Suppressor macrophage treated with lipopolysaccharide for 1 hour (primary cell): ENCODE data around the gene NSMF.
"Not testable (repeated sequence)": the region's sequence is repeated elsewhere in the genome, so short reads cannot be mapped to it uniquely, and the experiment has no call there.

Source experiments
- DNase-seq, 3 donors: peaks; one replicate each; pipeline ENCODE4 v3.0.0-alpha.2; 2020 to 2022

The NSMF gene

GRCh38 chr9:137428841-137429545 is 30.1 kb downstream of the NSMF start:
- no peak for DNase-seq

DNA sequence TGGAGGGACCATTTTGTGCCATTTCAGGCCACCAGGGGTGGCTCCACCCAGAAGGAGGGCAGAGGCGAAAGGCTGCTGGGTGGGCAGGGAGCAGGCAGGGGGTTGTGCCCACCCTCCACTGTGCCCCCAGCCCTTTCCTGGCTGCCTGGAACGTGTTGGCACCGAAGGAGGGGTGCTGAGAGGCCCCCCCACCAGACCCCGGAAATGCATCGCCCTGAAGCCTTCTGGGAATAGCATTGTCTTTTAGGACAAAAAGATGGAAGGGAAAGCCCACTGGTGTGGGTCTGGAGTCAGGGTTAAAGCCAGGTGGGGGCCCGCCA is 30.9 kb downstream of the NSMF start:
- no peak for DNase-seq

DNA sequence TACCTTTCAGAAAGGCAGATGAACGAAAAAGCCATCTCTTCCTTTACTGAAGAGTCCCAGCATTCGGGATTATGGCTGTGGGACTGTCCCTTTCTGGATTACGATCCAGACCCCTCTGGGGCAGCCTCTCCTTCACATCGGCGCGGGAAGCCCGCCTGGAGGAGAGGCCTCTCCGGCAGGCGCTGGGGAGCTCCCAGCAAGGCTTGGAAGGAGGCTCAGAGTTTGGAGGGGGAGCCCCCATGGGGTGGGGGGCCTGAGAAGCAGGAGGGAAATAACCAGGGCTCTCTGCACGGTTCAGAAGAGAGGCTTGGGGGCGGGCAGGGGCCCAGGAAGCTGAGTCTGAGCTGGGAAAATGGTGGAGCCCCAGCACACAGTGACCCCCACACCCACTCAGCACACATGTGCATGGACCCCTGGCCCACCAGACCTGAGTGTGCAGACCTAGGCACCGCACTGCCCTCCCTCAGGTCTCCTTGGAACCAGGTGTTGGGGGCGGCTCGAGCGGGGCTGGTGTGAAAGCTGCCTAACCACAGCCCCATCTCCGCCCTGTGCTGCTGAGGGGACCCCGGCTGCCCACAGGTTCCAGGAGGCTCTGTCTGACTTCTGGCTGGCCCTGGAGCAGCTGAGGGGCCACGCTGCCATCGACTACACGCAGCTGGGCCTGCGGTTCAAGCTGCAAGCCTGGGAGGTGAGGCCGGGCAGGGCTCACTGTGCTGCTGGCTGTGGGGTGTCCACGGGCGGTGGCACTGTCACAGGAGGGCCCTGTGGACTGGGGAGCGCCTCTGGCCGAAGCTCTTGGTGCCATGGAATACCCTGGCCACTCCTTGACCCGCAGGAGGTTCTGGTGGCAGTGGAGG is 31.5 kb downstream of the NSMF start:
- DNase-seq: no peak

- no peak for DNase-seq
Observed at GRCh38 chr9:137426018-137426681, 33.0 kb downstream of the NSMF start.

GRCh38 chr9:137423514-137424291 is 35.4 kb downstream of the NSMF start:
- DNase-seq: peak; percentile 64 to 83 (median 80)

GRCh38 chr9:137422604-137423513 is 36.3 kb downstream of the NSMF start, which contains the start of the genes EXD3 and NOXA1:
TSS of gene EXD3 (minus strand) at chr9:137423162. CDS start at chr9:137395357, 27,805 bp downstream.
TSS of gene NOXA1 (plus strand) at chr9:137423393. CDS start at chr9:137423530, 137 bp downstream.
- peak; percentile 96 to 100 (median 99) for DNase-seq

DNA sequence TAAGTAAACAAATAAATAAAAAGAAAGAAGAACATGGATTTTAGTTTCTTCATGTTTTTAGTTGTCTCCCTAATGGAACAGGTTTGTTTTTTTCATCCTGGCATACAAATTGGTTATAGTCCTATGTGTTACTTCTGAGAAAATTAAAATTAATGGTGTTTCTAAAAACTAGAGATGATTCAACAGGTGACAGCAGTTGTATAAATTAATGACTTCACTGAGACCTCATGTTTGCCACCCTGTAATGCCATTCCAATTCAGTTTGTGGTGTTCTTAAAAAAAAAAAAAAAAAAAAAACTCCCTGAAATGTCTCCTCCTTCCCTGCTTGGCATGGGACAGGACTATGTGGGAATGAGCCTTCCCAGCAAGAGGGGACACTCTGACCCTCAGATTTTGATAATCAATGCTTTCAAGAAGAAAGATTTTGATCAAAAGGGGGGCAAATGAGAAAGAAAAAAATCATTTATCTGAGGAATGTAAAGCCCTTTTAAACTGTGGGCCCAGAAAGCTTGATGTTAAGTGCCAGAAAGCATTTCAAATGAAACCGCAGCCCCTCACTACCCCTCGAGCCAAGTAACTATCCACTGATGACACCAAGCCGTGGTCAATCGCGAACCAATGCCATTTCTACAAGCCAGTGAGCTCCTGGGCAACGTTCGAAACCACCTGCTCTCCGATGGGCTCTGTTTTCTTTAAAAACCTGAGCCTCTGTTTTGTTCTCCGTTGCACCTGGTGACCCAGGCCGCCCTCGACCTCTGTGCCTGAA is 37.1 kb downstream of the NSMF start:
- DNase-seq: no peak

DNA sequence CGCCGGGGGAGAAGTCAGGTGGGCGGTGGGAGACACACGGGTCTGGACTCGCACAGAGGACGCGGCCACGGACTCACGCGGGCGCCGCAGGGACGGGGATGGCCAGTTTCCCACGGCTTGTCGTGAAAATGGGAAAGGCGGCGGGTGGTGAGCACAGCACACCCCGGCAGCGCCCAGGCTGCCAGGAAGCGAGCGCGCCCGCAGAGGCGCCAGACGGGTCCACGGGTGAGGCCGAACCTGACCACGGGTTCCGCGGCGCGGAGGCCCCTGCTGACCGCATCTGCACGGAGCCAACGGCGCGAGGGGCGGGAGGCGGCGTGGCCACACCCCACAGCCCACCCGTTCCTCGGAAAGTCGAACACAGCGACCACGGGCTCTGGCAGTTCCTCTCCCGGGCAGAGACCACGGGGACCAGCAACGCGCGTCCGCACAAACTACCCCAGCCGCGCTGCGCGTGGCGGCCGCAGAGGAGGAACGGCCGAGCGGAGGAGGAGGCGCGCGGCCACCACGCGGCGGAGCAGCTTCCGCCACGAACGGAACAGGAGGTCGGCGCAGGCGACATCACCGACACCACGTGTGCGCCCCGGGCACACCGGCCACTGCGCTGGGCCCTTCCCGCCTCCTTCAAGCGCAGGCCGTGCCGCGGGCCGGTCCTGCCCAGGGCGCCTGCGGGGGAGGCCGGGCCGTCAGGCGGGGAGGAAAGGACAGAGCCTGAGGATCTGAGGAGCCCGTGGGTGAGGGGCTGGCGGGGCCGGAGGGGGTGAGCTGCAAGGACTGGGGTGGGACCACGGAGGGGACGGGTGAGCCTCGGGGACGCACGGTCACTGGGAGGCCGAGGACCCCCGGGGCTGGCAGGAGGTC is 41.7 kb downstream of the NSMF start:
- peak in 1 of 3 donors; percentile 34 for DNase-seq

GRCh38 chr9:137416563-137417151 is 42.5 kb downstream of the NSMF start:
- no peak for DNase-seq

DNA sequence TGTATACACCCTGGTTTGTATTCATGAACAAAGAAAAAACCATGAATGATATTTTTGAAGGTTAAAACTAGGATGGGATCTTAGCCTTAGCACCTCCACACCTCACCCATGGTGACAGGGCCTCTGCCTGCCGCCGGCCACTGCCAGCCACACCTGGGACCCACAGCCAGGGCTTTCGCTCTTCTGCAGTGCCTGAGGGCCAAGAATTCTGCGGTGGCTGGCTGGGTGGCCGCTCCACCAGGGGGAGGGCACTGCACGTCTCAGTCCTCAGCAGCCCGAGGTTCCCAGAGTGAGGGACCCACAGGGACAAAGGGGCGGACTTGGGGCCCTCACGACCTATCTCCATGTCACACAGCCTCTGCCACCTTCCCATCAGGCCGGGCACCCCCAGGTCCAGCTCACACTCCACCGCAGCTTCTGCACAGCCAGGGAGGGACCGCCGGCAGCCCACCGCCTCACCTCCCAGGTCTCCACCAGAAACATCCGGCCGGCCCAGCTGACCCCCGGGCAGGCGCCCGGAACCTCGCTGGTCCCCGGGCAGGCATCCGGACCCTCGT is 43.0 kb downstream of the NSMF start:
- no peak for DNase-seq

DNA sequence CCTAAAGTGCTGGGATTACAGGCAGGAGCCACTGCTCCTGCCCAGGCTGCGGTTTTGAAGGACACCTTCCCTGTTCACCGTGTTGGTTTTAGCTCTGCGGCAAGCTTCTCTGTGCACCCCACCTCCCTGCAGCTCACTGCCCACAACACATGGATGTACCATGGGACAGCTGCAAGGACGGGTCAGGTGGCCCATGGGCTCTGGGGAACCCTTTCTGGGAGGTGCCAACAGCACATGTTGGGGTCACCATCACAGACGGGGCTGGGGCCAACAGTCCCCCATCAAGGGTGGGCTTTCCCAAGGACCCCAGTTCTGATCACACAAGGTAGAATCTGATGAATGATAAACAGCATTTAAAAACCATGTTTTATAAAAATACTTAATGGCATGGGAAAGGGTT is 43.7 kb downstream of the NSMF start:
- DNase-seq: no peak

DNA sequence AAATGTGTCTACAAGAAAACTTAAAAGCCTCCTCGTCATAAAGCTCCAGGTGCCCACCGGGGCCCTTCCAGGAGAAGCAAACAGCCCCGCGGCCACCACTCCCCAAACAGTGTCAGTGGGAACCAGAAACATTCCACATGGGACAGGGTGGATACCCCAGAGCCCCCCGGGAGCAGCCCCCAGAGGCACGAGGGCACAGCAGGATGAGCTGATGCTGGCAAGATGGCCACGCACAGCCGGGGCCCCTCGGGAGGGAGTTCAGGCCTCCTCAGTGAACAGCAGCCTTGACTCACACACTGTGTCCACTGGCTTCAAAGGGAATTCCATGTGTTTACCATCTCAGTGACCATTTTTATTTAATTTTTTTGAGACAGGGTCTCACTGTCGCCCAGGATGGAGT is 46.7 kb downstream of the NSMF start:
- DNase-seq: no peak

DNA sequence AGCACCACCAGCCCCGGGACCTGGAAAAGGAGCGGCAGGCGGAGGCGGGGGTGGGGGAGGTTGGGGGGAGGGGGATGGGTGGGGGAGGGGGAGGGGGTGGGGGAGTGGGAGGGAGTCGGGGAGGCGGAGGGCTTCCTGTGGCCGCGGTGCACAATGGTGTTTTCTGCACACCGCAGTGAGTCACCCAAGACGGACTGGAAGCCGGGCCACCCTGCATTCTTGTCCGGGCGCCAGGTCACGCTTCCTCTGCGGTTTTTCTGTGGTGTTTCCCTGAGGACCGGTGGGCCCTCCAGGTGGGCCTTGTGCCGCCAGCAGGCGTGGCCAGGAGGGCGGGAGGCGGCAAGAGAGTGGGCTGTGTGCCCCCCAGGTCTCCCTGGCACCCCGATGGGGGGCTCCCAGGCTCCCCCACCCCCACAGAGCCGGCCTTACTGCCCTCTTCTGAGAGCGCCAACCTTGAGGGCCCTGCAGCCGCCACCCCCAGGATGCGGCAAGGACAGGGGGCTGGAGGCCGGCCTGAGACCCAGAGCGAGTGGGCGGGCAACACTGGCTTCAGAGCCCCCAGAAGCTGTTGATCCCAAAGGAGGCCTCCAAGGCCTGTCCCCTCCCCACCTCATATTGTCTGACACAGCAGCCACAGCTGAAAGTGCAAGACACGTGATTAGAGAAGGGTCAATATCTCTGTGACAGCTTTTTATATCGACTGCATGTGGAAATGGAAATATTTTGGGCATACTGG is 47.3 kb downstream of the NSMF start:
- peak in 2 of 3 donors; percentile 53 to 54 for DNase-seq

GRCh38 chr9:137411260-137411644 is 47.9 kb downstream of the NSMF start:
- no peak for DNase-seq

DNA sequence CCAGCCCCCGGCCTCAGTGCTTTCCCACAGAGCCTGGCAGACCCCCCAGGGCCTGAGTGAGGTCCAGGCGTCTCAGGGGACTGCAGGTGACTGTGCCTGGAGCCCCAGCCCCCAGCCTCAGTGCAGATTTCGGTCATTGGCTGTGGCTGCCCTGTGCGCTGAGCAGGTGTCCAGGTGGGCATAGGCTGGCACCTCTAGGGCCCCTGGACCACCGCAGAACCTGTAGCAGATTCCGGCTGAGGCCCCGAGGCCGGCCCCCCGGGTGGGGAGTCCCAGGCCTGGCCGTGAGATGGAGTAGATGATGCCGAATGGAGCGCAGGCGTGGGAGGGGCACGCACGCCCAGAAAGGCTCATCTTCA is 48.3 kb downstream of the NSMF start:
- no peak for DNase-seq

GRCh38 chr9:137410236-137410890 is 48.8 kb downstream of the NSMF start:
- not testable (repeated sequence) for DNase-seq

DNA sequence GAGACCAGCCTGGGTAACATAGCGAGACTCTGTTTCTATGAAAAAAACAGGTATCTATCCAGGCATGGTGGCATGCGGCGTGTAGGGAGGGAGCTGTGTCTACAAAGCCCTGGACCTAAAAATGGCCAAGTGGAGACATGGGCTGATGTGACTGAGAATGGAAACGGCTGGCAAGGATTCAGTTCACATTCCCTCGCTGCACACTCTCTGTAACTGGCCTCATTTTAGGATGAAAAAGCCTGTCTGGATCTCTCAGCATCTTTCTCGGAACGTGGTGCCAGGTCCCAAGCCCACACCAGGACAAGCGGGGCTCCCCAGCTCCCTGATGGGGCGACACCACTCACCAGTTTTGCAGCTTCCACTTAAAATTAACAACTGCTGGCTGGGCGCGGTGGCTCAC is 49.6 kb downstream of the NSMF start:
- DNase-seq: no peak
